CD4-positive, alpha-beta T cell (primary cell): Measurements from ENCODE around the gene MYO1B. TPM values are rescaled to one million over a fixed set of nuclear protein-coding genes. Genes with fewer than 3 reads are reported as not detected.

ENCODE experiments used
- ATAC-seq: fragments of 200-7000 bp; cut with Tn5 transposase; one replicate; pipeline ENCODE4 v1.10.0; 2022; ENCODE audit warnings: mild to moderate bottlenecking; ENCODE audit not compliant: poor library complexity
- CTCF ChIA-PET: fragments of 350-600 bp; sonication (Branson Sonifier 250); formaldehyde crosslinking; loops from one replicate; lab custom pipeline; 2021; ENCODE audit warnings: antibody characterized with exemption, inconsistent platforms; lab: Charles Lee
- POLR2A ChIA-PET: fragments of 350-600 bp; sonication (Branson Sonifier 250); formaldehyde crosslinking; loops from one replicate; lab custom pipeline; 2021; ENCODE audit warnings: antibody characterized with exemption, inconsistent platforms; lab: Charles Lee
- DNase-seq, 14 experiments: peaks; one replicate each; pipeline ENCODE4 v3.0.0-alpha.2; 2013 to 2020; ENCODE audit warnings: mixed read lengths in 2 of 14
- H3K27ac ChIP-seq, 2 donors: one replicate each; pipeline versions ENCODE4 v1.5.1 to v1.7.0; 2013; ENCODE audit warnings: low read length in 2 of 2, low read depth in 1 of 2, mild to moderate bottlenecking in 1 of 2
- H3K27me3 ChIP-seq, 2 experiments: 1 replicate in 1 of 2; 2 replicates in 1 of 2; pipeline versions ENCODE4 v1.6.1 to v1.7.0; 2013; ENCODE audit warnings: low read length in 2 of 2, control low read depth in 1 of 2, mild to moderate bottlenecking in 1 of 2, moderate library complexity in 1 of 2; ENCODE audit not compliant: insufficient read depth in 2 of 2, control insufficient read depth in 1 of 2
- H3K36me3 ChIP-seq: one replicate; pipeline ENCODE4 v1.6.1; 2013; ENCODE audit warnings: low read length, control low read depth; ENCODE audit not compliant: insufficient read depth
- H3K4me1 ChIP-seq: one replicate; pipeline ENCODE4 v1.6.1; 2013; ENCODE audit warnings: low read length, control low read depth; ENCODE audit not compliant: insufficient read depth
- H3K4me3 ChIP-seq: one replicate; pipeline ENCODE4 v1.5.1; 2013; ENCODE audit warnings: mild to moderate bottlenecking, low read length, moderate library complexity
- H3K9me3 ChIP-seq, 2 experiments: 1 replicate in 1 of 2; 2 replicates in 1 of 2; pipeline versions ENCODE4 v1.6.1 to v1.7.0; 2013; ENCODE audit warnings: low read length in 2 of 2, mild to moderate bottlenecking in 2 of 2, control low read depth in 1 of 2, moderate library complexity in 1 of 2; ENCODE audit not compliant: control insufficient read depth in 1 of 2, insufficient read depth in 1 of 2
- H3K27ac Mint-ChIP-seq: one replicate; pipeline ENCODE4 v1.8.0; 2020; ENCODE audit warnings: mixed read lengths
- H3K27me3 Mint-ChIP-seq: one replicate; pipeline ENCODE4 v1.8.0; 2021; ENCODE audit warnings: mixed read lengths
- H3K36me3 Mint-ChIP-seq: one replicate; pipeline ENCODE4 v1.8.0; 2021; ENCODE audit warnings: low read depth, mixed read lengths
- H3K4me1 Mint-ChIP-seq: one replicate; pipeline ENCODE4 v1.8.0; 2021; ENCODE audit warnings: low read depth, mixed read lengths
- H3K4me3 Mint-ChIP-seq: one replicate; pipeline ENCODE4 v1.8.0; 2020; ENCODE audit warnings: mild to moderate bottlenecking, mixed read lengths
- H3K9me3 Mint-ChIP-seq: one replicate; pipeline ENCODE4 v1.8.0; 2020; ENCODE audit warnings: mixed read lengths
- intact Hi-C, 2 experiments: fragments of 100-400 bp; cut with DNase I in 1 of 2; cut with micrococcal nuclease in 1 of 2; formaldehyde crosslinking; loops; one replicate each; pipeline versions ENCODE4 v1.15.1 to v1.9.0; 2023 to 2025; cut with DNase I, micrococcal nuclease
- total RNA-seq, 174 experiments: library from RNA in 2 of 174; stranded (reverse) in 2 of 174; gene quantifications; one replicate each; pipeline ENCODE4 v1.2.3 and lab custom pipeline; 2021 to 2026
- TF ChIP-seq, protein P1 (sequence below): fragments of 200-600 bp; IDR thresholded peaks from one replicate; pipeline ENCODE4 v1.8.0; 2022; ENCODE audit warnings: antibody characterized with exemption, mild to moderate bottlenecking

MYO1B gene
- total RNA-seq, 2 experiments from 2014 or later = 0.98 to 1.3 TPM

DNA sequence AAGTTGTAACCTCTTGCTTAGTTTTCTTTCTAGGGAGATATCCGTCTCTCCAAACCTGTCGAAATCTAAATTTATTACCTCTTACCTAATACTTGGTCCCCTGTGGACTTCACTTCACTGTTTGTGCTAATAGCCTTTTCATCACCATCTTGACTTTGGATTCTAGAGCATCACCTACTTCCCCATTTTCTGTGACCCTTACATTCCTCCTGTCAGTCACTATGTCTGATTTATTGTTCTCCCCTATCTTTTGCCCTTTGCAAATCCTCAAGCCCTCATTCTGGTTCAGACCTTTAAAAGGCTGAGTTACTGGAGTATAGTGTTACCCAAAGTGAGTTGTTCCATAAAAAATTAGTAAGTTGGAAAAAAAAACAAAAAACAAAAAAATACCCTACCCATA is 7.5 kb downstream of the MYO1B start:
- H3K27me3 ChIP-seq = no peaks in the 10 kb centered on the region
- Mint-ChIP-seq H3K27ac (no peak overlapping the region), H3K4me3 (no peak overlapping the region), H3K9me3 (no peaks in the 10 kb centered on the region), H3K4me1 (no peaks in the 10 kb centered on the region), H3K27me3 (peaks cover 10% of the 10 kb centered on the region), H3K36me3 (no peaks in the 10 kb centered on the region)
- CTCF ChIA-PET = no interaction called here
- H3K4me1 ChIP-seq = no peaks in the 10 kb centered on the region
- TF ChIP-seq, protein P1, sequence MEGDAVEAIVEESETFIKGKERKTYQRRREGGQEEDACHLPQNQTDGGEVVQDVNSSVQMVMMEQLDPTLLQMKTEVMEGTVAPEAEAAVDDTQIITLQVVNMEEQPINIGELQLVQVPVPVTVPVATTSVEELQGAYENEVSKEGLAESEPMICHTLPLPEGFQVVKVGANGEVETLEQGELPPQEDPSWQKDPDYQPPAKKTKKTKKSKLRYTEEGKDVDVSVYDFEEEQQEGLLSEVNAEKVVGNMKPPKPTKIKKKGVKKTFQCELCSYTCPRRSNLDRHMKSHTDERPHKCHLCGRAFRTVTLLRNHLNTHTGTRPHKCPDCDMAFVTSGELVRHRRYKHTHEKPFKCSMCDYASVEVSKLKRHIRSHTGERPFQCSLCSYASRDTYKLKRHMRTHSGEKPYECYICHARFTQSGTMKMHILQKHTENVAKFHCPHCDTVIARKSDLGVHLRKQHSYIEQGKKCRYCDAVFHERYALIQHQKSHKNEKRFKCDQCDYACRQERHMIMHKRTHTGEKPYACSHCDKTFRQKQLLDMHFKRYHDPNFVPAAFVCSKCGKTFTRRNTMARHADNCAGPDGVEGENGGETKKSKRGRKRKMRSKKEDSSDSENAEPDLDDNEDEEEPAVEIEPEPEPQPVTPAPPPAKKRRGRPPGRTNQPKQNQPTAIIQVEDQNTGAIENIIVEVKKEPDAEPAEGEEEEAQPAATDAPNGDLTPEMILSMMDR = no peak
- H3K36me3 ChIP-seq = no peaks in the 10 kb centered on the region
- POLR2A ChIA-PET = interaction anchor here (0.8 kb wide), 1 partner anchor 15 kb away, joined by 3 read pairs; no protein-coding TSS in a partner anchor
- no peak overlapping the region for H3K27ac ChIP-seq
- DNase-seq (no peak), ATAC-seq (no peak)
- intact Hi-C loops = no loop called here
- no peak overlapping the region for H3K4me3 ChIP-seq
- no peaks in the 10 kb centered on the region for H3K9me3 ChIP-seq

DNA sequence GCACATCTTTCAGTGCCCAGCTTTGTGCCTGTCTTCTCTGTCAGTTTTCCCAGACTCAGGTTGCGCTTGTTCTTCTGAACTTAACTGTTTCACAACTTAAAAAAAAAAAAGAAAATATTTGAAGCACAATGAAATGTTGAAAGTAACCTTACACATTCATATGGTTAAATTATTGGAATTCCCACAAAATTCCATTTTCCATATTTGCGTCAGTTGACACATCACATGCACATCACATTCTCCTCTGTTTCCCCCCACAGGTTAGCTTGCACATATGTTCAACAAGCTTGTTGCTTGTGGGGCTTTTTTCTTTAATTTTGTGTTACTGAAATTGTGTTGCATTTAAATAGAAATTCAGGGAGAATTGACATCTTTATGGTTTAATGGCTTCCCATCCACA is 8.3 kb downstream of the MYO1B start:
- POLR2A ChIA-PET = no interaction called here

DNA sequence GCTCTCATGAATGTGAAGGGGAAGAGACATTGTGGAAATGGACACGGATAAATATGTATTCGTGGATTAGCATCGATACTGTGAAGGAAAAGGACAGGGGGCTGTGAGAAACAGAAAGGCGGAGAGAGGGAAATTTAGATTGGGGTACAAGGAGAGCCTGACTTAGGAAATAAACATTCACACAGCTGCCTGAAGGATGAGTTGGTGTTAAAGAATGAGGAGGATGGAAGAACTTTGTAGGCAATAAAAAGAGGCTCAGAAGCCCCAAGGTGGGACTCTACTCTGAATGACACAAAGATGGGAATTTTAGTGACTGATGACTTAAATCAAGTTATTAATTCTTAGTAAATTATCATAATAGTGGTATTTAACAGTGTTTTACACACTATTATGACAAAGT is 10.1 kb downstream of the MYO1B start:
- Histone ChIP-seq H3K36me3 (no peaks in the 10 kb centered on the region), H3K9me3 (no peaks in the 10 kb centered on the region), H3K27me3 (no peaks in the 10 kb centered on the region), H3K4me1 (no peaks in the 10 kb centered on the region), H3K27ac (no peak overlapping the region), H3K4me3 (no peak overlapping the region)
- peaks cover 3% of the 10 kb centered on the region for H3K27me3 Mint-ChIP-seq
- no peaks in the 10 kb centered on the region for H3K9me3 Mint-ChIP-seq
- POLR2A ChIA-PET = no interaction called here
- no peak for ATAC-seq
- no peak overlapping the region for H3K4me3 Mint-ChIP-seq
- TF ChIP-seq, protein P1 = no peak
- intact Hi-C loops = no loop called here
- DNase-seq = no peak
- no peaks in the 10 kb centered on the region for H3K36me3 Mint-ChIP-seq
- H3K4me1 Mint-ChIP-seq = no peaks in the 10 kb centered on the region
- no peak overlapping the region for H3K27ac Mint-ChIP-seq
- CTCF ChIA-PET = no interaction called here

More for the DNA sequence above, 8.3 kb downstream of the MYO1B start:
- Mint-ChIP-seq H3K27ac (no peak overlapping the region), H3K36me3 (no peaks in the 10 kb centered on the region), H3K27me3 (peaks cover 3% of the 10 kb centered on the region), H3K4me3 (no peak overlapping the region), H3K9me3 (no peaks in the 10 kb centered on the region), H3K4me1 (no peaks in the 10 kb centered on the region)
- ATAC-seq (no peak), DNase-seq (no peak)
- no peaks in the 10 kb centered on the region for H3K9me3 ChIP-seq
- H3K4me1 ChIP-seq = no peaks in the 10 kb centered on the region
- intact Hi-C loops = no loop called here
- TF ChIP-seq, protein P1 = no peak
- CTCF ChIA-PET = no interaction called here
- H3K36me3 ChIP-seq = no peaks in the 10 kb centered on the region
- H3K27ac ChIP-seq = no peak overlapping the region
- no peak overlapping the region for H3K4me3 ChIP-seq
- H3K27me3 ChIP-seq = no peaks in the 10 kb centered on the region
